Fibroblast of gingiva (primary cell): ENCODE measurements around the gene MAN1B1.

ENCODE experiments used
- DNase-seq: peaks from one replicate; pipeline ENCODE4 v3.0.0-alpha.2; 2011; ENCODE audit warnings: low read depth

The MAN1B1 gene

DNA sequence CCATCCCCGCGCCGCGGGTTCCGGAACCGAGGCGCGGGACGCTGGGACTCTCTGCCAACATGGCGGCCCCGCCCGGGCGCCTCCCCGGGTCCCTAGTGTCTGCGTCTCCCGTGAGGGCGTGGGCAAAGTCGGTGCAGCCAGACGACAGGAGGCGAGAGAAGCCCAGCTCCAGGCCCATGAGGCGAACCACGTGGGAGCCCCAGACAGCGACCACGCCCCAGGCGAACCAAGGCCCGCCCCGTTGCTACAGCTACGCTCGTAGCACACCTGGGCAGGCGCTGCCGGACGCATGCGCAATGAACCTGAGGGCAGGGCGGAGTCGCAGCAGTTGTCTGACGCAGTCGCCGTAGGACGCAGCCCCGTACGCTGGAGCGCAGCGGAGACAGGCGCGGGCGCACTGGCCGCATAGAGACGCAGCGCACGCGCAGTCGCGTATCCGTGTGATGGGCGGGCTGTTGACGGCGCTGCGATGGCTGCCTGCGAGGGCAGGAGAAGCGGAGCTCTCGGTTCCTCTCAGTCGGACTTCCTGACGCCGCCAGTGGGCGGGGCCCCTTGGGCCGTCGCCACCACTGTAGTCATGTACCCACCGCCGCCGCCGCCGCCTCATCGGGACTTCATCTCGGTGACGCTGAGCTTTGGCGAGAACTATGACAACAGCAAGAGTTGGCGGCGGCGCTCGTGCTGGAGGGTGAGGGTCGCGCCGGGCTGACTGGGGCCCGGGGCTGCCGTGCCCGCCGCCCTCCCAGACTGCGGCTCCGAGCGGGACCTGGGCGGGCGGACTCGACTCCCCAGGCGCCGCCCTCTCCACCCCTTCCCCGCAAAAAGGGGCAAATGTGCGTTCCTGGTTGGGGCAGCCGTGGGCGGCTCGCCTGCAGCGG is at the start of gene MAN1B1:
Gene MAN1B1, plus strand, starts transcription at position 455 of the 878 bp plus-strand sequence. Its CDS starts 15 bp downstream, at position 470.
- DNase-seq: peak; percentile 99

DNA sequence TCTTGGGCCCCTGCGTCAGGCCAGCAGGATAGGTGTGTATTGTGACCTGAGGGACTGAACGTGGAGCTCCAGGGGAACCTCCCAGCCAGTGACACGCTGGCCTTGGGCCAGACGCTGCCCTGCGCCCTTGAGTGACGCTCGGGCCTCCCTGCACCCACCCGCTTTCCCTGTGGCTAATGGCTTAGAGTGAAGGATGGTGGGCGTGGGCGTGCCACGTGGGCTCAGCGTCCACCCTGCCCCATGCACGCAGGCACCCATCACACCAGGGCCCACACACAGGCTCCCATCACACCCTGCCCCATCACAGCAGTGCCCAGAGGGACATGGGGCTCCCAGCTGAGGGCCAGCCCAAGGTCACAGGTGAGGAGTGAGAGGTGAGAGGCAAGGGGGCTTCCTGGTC is 49.8 kb upstream of the MAN1B1 start:
- no peak for DNase-seq

DNA sequence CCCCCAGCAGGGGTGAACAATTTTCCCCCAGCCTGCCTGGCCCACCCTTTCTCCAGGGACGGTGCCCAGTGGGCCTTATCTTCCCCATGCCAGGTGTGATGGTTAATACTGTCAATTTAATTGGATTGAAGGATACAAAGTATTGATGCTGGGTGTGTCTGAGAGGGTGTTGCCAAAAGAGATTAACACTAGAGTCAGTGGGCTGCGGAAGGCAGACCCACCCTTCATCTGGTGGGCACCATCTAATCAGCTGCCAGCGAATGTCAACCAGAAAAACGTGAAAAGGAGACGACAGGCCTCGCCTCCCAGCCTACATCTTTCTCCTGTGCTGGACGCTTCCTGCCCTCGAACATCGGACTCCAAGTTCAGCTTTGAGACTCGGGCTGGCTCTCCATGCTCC is 49.3 kb upstream of the MAN1B1 start:
- DNase-seq: no peak

DNA sequence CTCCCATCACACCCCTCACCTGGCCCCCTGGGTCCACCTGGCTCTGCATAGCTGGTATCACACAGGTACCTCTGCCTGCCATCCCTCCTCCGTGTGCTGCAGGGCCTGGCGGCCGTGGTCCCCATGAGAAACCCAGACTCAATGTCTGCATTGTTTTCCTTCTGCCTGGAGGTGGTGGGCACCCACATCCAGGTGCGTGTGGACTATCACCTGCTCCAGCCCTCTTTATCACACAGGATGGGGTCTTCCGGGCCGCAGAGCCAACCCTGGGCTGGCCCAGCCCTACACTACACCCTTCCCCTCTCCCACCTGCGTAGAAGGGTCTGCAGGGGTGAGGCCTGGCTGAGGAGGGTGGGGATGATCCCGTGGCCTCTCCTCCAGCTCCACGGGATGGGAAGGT is 47.9 kb upstream of the MAN1B1 start:
- no peak for DNase-seq

DNA sequence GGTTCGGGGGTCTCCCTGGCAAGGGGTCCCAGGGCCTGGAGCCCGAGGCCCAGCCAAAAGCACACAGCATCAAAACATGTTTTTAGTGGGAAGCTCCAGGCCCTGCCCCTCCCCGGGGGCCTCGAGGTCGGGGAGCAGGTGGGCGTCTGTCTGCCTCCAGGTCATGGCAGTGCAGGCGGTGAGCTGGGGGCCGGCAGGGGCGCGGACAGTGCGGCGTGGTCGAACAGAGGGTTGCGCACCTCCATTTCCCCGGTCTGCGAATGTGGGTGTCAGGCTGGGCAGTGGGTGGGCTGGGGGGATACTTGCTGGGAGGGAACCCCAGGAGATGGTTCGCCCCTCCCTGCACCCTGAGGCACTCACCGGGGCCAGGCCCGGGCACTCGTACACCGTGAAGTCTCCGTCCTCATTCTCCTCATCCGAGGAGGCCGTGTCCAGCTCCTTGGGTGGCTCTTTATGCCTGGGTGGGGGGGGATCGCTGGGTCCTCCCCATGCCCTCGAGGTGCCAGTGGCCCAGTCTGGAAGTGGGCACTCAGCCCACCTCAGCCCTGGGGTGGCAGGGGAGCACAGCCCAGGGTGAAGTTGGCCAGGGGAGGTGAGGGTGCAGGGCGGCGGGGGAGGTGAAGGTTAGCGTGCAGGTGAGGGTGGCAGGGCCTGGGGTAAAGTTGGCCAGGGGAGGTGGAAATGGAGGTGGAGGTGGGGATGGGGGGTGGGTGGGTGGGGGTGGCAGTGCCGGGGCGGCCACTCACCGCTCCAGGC is 47.0 kb upstream of the MAN1B1 start:
- DNase-seq: no peak

DNA sequence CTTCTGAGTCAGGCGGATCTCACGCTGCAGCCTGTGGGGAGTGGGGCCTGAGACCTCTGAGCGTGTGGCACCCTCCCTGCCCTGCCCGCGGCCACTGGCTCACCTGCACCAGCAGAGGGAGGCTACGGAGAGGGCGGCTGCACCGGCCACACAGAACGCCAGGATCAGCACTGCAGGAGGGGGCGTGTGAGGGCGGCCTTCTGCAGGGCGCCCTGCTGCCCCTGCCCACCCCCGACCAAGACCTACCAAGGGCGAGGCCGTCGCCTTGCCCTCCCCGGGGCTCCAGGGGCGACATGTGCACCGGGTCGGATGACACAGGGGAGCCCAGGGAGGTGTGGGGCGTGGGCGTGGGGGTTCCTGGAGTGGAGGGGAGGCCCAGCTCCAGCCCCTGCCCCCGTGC is 46.2 kb upstream of the MAN1B1 start:
- DNase-seq: no peak

DNA sequence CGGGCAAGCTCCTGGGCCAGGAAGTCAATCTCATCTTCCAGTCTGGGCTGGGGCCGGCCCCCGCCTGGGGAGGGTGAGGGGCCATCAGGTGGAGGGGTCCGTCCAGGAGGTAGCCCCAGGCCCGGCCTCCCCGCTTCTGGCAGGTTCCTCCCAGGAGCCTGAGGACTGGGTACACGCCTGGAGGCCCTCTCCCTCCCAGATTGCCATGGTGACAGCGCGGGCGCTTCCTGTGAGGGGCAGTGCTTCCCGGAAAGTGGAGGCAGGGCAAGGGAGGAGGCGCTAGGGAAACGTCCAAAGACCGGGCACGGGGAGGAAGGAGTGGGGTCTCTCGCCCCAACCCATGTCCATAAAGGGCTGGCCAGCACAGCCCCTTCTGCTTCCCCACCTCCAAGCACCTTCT is 45.7 kb upstream of the MAN1B1 start:
- no peak for DNase-seq

DNA sequence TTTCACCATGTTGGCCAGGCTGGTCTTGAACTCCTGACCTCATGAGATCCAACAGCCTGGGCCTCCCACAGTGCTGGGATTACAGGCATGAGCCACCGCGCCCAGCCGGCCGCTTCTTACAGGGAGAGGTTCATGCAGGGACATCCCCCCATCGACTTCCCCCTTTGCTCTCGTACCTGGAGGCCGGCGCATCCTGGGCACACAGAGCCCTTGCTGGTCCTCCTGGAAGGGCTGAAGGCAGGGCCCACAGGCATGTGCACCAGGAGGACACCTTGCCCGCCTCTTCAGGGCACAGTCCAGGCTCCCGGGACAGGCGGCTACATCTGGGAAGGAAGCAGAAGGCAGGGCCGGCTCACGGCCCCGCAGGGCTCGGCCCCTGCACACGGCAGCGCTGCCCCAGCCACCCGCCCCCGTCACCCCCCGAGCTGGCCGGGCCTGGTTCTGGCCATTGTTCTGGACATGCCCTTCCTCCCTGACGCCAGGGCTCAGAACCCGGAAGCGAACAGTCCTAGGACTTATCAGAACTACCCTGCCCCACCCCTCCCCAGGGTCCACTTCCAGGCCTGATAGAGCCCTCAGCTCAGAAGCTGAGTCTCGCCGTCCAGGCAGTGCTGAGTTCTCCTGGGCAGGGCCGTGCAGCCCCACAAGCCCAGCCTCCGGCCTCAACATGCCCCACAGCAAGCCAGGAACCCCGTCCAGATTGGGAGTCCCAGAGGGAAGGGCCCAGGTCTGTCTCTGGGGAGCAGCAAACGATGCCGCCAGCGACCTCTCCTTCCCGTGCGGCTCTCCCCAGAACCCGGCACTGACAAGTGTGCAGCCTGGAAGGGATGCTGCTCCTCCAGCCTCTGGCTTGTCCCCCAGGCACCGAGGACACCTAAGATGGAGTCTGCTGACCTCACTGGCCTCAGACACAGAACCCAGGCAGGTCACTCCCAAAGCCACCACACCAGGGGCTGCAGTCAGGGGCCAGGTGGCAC is 43.7 kb upstream of the MAN1B1 start:
- no peak for DNase-seq

DNA sequence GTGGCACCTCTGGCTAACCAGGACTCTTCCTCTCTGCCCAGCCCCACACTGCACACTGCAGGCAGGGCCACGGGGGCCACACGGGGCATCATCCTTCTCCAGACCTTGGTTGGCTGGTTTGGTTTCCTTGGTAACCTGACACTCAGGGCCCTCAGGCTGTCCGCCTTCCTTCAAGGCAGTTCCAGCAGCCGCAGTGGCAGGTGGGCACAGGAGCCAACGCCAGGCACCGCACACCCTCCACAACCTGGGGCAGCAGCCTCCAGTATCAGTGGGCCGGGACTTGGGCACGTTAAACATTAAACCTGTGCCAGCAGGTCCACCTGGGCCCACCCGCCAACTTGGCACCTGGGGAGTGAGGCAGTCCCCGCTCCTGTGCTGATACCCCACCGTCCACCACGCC is 42.7 kb upstream of the MAN1B1 start:
- DNase-seq: no peak

DNA sequence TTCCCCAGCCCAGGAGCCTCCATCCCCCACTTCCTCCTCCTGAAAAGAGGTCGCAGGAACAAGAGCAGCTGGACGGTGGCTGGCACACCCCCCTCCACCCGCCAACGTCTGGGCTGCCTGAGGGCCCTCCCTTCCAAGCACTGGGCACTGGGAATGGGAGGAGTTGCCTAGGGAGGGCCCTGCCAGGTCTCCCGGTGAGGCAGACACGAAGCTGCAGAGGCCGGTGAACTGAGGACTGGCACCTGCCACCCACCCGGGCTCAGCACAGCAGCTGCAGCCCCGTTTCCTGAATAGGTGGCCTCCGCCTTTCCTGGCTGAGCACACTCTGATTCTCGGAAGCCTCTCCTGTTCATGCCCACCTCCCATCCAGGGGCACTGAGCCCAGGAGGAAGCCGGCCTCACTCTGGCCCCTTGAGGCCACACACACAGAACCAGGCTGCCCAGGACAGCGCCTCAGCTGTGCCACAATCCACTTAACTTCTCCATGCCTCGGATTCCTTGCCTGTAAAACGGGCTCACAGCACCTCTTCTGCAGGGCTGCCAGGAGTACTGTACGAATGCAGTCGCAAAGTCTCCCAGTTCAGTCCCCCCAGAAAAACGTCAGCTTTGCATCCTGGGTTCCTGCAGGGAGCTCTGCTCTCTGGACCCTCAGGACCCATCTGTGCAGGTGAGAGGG is 42.1 kb upstream of the MAN1B1 start:
- no peak for DNase-seq

DNA sequence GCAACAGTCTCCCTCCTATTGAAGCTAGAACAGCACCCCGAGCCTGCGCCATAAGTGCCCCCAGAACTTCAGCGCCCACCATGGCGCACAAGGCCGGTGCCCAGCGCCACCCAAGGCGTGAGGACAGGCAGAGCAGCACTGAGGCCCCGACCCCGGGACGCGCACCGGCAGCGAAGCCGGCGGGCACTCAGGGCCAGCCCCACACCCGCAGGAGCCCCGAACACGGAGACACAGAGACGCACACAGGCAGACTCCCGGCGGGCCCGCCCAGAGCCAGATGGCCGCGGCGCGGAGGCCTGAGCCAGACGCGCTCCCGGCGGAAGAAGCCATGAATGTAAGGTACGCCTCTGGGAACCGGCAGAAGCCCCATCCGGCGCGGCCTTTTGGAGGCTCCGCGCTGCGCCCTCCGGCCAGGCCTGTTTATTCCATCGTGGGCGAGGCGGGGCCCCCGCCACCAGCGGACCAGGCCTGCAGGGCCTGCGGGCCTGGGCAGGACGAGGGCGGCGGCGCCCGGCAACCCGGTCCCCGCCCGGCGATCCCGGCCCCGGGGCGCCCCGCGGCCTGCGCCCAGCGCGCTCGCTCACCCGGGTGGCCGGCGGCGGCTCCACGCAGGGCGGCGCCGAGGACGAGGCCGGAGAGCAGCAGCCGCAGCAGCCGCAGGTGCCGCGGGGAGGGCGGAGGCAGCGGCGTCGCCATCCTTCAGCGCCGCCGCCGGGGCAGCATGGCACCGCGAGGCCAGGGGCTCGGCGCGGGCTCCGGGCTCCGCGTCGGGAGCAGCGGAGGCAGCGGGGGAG is 41.3 kb upstream of the MAN1B1 start:
- peak; percentile 25 for DNase-seq

DNA sequence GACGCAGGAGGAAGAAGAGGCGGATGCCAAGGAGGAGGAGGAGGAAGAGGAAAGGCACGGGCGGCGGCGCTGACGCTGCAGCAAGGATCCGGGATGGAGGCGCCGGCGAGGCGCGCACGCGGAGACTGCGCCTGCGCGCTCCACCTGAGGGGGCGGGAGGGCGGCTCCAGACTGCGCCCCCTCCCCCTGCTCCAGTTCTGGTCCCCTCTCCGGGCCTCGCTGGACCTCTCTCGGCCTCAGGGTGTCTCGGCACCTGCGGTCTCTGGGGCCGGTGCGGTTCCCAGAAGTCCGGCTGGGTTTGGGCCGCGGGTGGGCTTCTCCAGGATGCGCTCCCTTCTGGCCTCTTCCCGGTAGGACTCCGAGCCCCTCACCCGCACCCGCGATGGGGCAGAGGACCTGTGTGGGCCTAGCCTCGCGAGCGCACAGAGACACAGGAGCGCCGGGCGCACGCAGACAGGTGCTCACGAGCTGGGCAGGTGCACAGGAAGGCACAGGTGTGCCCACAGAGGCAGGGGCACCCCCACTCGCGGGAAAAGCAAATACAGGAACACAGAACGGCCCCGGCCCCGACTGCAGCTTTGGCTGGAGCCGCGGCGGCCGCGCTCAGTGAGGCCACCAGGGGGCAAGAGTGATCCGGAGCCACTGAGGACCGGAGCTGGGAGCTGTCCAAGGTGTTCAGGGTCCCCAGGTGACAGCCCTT is 40.5 kb upstream of the MAN1B1 start, which contains the start of gene NPDC1:
Gene NPDC1, minus strand, starts transcription at position 90 of the 700 bp plus-strand sequence. CDS start 188 bp downstream, outside the sequence.
- DNase-seq: peak; percentile 39

DNA sequence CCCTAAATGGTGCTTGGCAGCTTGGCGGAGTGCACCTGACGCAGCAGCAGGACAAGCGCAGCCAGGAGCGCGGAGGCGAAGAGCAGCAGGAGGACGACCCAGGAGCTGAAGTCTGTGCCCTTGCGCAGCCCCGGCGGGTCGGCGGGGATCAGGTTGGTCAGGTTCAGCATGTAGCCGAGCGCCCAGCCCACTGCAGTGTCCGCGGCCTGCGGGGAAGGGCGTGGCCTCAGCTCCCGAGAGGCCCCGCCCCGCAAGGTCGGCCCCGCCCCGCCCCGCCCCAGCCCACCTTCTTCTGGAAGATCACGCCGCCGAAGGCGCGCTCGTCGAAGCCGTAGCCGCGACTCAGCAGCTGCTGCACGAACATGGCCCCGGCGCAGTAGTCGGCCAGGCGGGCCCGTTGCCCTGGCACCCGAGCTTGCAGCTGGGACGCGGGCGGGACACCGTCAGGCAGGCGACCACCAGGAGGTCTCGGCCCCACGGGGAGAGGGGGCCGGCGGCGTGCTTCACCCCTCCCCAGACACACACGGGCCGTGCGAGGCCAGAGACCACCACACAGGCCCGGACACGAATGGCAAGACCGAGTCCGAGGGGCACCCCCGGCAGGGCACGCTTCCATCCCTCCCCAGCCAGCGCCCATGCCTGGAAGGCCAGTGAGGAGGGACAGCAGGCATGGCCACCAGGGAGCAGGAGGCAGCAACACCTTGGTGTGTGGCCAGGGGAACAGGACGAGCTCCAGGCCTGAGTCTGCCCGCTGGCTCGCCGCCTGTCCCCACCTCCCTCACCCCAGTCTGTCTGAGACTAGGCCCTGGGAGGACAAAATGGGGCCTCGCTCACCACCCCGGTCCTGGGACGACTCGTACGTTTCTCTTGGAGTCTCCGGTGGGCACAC is 37.9 kb upstream of the MAN1B1 start:
- no peak for DNase-seq

DNA sequence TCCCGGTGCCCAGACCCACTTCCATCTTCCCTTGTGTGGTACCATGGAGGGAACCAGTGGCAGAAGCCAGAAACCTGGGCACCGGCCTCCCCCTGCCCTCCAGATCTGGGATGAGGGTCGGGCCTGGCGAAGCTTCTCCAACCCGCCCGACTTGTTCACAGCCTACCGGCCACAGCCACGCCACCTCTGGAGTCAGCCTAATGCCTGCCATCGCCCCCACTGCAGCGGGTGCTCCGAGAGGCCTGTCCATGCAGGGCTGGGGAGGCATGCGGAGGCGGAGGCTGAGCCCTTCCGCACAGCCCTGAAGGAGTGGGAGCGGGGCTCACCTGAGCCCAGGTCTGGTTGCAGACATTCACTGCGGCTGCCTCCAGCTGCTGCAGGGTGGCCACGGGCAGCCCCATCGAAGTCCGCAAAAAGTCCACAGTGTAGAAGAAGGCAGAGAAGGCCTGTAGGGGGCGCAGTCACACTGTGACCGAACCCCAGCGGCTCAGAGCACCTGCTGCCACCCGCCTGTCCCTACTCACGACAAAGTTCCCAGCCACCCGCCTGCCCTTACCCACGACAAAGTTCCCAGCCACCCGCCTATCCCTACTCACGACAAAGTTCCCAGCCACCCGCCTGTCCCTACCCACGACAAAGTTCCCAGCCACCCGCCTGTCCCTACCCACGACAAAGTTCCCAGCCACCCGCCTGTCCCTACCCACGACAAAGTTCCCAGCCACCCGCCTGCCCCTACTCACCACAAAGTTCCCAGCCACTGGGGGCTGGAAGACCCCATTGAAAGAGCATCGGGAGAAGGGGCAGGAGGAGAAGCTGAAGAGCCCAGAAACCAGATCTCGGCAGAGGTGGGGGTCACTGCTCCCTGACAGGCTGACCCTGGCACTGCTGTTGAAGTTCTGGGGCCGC is 37.0 kb upstream of the MAN1B1 start:
- no peak for DNase-seq

DNA sequence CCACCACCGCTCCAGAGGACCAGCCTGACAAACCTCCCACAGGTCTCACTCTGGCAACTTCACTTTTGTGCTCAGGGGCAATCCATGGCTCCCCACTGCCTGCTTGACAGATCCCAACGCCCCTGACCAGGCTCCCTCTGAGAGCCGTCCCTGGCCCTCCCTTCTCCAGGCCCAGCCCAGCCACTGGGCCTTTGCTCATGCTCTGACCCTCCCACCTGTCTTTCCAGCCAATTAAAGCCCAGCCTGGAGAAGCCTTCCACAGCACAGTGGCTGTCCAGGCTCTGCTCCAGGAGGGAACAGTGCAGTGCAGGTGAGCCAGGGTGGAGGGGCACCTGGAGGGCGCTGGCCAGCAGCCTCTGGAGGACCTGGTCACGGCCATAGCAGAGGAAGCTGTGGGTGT is 36.2 kb upstream of the MAN1B1 start:
- DNase-seq: no peak

DNA sequence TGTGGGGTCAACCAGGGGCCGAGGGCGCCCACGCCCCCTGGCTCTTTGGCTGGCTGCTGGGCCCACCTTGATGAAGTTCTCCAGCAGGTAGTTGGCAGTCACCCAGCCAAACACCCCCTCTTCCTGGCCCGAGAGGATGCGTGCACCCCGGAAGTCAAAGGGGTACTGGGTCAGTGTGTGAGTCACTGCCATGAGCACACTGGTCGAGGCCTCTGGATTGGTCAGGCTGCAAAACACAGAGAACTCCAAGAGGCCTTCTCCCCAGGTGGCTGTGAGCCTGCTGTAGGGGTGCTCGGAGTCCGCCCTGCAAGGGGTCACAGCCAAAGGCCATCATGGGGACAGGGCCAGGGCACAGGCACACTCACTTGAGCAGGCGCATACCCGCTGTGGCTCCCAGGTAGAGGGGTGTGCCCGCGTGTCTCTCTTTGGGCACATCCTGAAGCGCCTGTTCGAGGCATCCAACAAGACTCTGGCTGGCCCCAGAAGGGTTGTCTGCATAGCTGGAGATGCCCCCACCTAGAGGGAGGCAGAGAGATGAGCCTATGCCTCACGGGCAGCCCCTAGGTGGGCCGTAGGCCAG is 35.5 kb upstream of the MAN1B1 start:
- no peak for DNase-seq

DNA sequence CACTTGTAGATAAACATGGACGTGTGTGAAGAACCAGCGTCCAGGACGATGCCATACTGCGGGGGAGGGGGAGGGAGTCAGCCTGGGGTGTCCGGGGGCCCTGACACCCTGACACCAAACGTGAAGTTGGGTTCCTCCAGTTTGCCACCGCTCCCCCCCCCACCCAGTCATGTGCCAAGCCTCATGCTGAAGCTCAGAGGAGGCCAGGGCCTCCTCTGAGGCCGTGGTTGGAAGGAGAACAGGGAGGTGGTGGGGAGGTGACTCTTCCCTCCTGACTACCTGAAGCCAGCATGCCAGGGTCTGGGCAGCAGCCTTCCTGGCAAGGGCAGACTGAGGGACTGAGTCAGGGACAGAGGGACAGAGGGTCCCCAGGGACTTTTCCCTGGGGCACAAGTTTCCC is 34.5 kb upstream of the MAN1B1 start:
- no peak for DNase-seq
